ENCODE results near the gene PAAF1.

Gene PAAF1

DNA sequence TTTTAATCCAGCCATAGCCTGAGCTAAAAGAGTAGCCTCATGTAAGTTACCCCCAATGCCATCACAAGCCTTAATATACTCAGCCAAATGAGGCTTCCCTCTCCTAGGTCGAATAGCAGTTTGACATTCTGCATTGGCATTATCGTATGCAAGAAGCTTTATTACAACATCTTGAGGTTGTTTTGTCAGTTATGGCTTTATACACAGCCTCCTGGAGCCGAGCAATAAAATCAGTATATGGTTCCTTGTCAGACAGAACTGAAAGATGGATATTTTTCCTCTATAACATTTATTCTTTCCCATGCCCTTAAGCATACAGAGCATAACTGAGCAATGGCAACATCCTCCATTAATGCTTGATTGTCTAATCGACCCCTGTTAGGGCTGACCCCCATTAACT is 68.6 kb downstream of the PAAF1 start:
- no peak for DNase-seq (ENCODE audit: low read depth)

DNA sequence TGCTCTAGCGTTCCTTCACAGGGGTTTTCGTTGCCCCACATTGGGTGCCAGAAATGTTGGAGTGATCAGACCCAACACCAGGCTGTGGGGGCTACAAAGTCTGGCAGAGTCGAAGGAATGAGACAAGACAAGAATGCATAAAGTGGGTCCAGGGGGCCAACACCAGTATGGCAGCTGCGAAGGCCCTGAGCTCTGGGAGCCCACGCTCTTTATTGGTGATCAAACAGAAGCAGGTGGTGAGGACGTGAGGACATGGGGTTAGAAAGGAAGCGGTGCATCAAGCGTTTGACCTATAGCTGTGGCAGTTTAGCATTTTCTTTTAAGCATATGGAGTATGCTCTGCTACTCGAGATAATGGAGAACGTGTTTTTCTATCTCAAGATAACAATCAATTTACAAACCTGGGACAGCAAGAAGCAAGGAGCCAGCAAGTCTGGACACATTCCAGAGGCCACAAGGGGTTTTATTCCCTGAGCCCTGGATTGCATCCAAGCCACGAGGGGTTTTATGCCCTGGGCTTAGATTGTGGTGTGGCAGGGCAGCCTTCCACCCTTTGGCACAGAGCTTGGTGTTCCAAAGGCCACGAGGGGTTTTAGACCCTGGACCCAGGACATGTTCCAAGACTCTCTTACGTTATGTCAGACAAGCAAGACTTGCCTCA is 70.1 kb downstream of the PAAF1 start:
- no peak for DNase-seq (ENCODE audit: low read depth)

GRCh38 chr11:73949246-73949645 is 72.4 kb downstream of the PAAF1 start:
- no peak for DNase-seq (ENCODE audit: low read depth)

- no peak for DNase-seq (ENCODE audit: low read depth)
These were observed 73.1 kb downstream of the PAAF1 start for GRCh38 chr11:73949912-73950311.

- DNase-seq (ENCODE audit: low read depth): no peak
These were observed 74.3 kb downstream of the PAAF1 start, which contains the start of gene DNAJB13 for GRCh38 chr11:73950869-73951710. Gene DNAJB13 (plus strand): TSS chr11:73951026. CDS start chr11:73951070, 44 bp downstream.

GRCh38 chr11:73951797-73952196 is 75.0 kb downstream of the PAAF1 start:
- DNase-seq (ENCODE audit: low read depth): no peak

DNA sequence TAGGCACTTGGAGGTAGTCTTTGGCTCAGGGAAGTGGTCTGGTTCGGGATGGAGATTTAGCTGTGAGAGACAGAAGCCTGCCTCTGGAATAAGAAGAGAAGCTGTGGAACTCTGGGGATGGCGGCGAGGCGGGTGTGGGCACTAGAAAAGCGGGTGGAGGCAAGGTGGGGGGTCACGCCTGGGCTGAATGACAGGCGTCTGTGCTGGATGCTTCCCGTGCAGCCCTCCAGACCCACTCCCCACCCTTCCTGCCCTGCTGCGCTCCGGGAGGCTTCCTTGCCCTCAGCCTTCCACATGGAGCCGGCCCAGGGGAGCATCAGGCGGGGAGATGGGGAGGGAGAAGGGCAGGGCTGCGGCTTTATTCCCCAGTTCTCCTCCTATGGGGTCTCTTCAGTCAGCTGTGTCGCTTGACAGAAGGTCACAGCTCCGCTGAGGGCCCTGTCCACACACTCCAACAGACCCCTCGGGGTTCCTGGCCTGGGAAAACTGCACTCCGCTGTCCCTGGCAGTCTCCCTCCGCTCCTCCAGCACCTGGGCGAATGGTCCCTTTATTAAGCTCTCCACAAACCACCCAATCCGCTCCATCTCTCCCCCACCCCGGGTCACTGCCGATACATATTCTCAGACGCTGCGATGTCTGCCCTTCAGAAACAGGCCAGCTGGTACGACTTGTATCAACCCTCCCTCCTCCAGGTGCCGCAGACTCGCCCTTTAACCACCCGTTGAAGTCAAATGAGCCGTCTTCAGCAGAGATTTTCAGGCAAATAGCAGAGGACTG is 80.3 kb downstream of the PAAF1 start:
- no peak for DNase-seq (ENCODE audit: low read depth)

DNA sequence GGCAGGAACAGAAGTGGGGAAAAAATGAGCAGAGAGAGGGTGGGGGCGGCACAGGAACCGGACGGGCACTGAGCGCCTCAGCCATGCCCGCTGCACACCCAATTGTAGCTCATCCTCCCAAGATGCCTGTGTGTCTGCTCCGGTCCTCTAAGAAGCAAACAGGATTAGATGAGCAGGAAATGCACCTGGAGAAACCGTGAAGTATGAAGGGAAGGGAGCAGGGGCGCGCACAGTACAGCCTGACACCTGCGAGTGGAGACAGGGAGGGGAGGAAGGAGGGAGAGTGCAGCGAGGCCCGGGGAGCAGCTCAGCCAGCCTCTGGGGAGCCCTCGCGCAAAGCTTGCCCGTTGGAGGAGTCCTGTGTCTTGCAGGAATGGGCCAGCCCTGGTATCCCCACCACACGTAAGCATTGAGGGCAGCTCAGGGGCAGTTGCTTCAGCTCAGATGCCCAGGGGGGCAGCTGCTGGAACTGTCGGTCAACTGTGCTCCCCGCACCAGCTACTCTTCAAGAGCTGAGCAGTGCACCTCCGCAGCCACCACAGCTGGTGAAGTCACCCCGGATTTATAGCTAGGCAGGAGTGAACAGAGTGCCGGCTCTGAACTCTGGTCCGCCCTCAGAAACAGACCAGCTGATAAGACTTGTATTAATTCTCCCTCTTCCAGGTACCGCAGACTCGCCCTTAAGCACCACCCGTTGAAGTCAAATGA is 81.0 kb downstream of the PAAF1 start:
- DNase-seq (ENCODE audit: low read depth): no peak

- DNase-seq (ENCODE audit: low read depth): no peak
These were observed 81.8 kb downstream of the PAAF1 start for GRCh38 chr11:73958521-73959141.

DNA sequence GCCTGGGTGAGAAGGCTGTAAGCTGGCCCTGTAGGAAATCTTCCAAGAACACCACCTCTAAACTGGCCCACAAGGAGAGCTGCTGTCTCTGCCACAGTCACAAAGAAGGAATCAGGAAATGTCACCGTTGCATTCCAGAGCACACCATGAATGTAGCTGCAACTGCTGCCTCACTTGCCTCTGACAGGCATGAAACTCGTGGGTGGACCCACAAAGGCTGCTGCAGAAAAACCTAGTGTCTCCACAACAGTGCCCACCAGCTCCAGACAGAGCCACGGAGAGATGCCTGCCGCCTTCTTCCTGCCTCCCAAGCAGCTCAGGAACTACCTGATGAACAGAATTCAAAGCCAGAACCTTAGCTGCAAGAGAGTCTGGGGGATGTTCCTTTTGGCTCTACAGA is 84.5 kb downstream of the PAAF1 start:
- DNase-seq (ENCODE audit: low read depth): no peak

DNA sequence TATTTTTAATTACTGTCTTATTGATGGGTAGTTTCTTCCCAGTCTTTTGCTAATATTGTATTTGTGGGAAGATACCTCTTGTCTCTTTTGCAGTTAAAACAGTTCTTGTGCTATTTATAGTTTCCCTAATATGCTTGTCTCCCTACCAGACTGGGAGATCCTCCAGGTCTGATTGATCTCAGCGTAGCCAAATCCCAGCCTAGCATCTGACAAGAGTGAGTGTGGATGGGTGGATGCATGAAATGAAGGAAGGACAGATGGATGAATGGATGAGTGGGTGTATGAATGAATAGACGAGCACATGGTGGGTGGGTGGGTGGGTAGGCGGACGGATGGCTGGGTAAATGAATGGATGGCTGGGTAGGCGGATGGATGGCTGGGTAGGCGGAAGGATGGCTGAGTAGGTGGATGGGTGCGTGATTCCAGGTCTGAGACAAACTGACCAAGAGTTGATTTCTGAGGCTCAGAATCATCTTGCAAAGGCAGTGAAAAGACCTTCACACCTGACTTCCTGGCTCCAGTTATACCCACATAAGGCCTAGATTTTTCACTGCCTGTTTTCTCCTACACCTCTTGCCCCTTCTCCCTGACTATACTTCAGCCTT is 85.4 kb downstream of the PAAF1 start:
- DNase-seq (ENCODE audit: low read depth): no peak

DNA sequence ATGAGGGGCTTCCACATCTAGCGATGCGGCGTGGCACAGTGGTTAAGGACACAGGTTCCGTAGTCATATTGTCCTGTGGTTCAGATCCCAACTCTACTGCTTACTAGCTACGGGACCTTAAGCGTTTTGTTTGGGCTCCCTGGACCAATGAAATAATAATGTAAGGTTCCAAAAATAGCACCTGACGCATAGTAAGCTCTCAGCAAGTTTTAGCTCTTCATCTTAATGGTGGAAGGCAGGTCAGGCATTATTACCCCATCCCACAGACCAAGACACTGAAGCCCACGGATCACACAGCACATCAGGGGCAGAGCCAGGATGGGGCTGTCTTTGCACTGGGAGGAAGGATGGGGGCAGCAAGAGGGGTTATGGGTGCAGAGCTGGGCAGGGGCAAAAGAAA is 87.1 kb downstream of the PAAF1 start:
- DNase-seq (ENCODE audit: low read depth): no peak

DNA sequence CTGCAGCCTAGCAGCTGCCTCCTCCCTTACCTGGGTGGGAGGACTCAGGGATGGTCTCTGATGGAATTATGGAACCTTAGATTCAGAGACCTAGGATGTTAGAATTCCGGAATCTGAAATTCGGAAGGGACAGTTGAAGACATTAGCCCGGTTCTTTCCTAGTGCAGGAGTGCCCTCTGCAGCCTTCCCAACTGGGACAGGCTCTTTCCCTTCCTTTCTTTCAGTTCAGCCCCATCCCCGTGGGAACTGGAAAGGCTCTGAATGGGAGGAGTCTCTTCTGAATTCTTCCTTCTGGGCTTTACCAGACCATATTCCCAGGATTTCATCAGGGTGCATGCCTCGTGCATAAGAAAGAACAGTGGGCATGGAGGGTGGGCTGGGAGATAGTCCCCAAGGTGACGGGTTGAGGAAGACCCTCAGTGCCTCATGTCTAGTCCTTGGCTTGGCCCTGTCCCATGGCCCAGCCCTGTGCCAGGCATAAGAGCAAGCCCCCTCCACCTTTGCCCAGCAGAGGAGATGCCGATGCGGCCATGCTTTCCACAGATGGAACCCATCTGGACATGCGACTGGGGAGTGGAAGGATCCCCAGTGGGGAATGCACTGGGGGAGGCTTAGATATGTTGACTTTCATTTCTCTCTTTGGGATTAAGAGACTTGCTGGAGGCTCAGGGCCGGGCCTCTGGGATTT is 88.4 kb downstream of the PAAF1 start:
- DNase-seq (ENCODE audit: low read depth): no peak

GRCh38 chr11:73965764-73966121 is 88.9 kb downstream of the PAAF1 start:
- no peak for DNase-seq (ENCODE audit: low read depth)

DNA sequence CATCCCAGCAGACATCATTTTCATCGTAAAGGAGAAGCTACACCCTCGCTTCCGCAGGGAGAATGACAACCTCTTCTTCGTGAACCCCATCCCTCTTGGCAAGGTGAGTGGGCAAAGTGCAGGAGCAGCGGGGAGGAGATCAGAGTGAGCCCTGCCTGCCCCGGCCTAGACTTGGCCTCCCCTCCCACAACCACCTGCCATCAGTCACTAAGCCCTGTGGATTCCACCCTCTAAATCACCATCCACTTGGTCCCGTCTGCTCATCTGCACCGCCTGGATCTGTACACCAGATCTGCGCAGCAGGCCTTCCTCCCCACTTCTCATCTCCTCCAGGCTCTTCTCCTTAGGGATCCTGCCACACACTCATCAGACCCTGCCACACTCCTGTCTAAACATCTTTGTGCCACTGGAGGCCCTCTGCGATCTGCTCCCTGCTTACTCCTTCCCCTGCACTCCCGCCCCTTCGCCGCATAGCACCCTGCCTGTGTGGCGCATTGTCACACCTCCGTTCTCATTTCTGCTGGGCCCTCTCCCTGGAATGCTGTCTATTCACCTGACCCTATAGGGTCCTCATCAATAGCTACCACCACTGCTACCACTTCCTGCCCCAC is 91.7 kb downstream of the PAAF1 start:
- no peak for DNase-seq (ENCODE audit: low read depth)

- DNase-seq (ENCODE audit: low read depth): no peak
These were observed 92.3 kb downstream of the PAAF1 start for GRCh38 chr11:73969091-73969490.

GRCh38 chr11:73969991-73970800 is 93.4 kb downstream of the PAAF1 start:
- DNase-seq (ENCODE audit: low read depth): no peak

DNA sequence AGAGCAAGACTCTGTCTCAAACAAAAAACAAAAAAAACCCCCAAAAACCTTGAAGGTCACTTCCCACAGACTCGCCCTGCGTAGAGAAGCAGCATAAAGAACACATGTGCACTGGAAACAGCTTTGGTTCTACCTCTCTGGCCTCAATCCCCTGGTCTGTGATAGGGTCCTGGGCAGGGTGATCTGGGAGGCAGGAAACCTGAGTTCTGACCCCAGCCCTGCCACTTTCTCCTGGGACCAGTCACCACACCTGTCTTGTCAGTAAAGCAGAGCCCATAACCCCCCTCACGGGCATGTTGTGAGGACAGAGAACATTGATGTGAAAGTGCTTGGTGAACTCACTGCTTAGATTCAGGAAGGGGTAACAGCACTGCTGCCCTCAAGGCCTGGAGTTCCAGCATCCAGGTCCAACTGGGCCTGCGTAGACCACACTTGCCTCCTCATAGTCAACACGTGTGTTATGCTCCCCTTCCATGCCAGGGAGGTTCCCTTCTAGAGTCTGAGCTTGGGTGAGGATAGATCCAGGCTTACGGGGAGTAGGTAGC is 94.4 kb downstream of the PAAF1 start:
- DNase-seq (ENCODE audit: low read depth): no peak

- DNase-seq (ENCODE audit: low read depth): no peak
These were observed 95.4 kb downstream of the PAAF1 start for GRCh38 chr11:73972187-73972586.
